Cardiac septum (tissue), 1 donor: Measurements from ENCODE around the gene INAFM1. TPM values are rescaled to one million over a fixed set of nuclear protein-coding genes. Genes with fewer than 3 reads are reported as not detected.
"Not testable (repeated sequence)": the region's sequence is repeated elsewhere in the genome, so short reads cannot be mapped to it uniquely, and the experiment has no call there.

ENCODE experiments used
- DNase-seq: peaks from one replicate; pipeline ENCODE4 v3.0.0-alpha.2; 2020; ENCODE audit warnings: low spot score
- intact Hi-C: fragments of 100-400 bp; cut with DNase I; formaldehyde crosslinking; loops from one replicate; pipeline ENCODE4 v1.14.0; 2022
- total RNA-seq: library from RNA; stranded (reverse); fragmentation: NEBNext Ultra II Directional; extraction: Animal tissue kit (Norgen Biotek cat#: 25700); gene quantifications from one replicate; pipeline ENCODE4 v1.2.1, GENCODE V29; 2021
- donor health status: DM: no; HTN: no; CAD: no.

The INAFM1 gene
- total RNA-seq, 1 donor from 2014 or later, result 18.0 TPM

- DNase-seq, result not testable (repeated sequence)
- intact Hi-C loops, result loop anchor here (10.0 kb wide), 1 partner anchor 384 kb away; no protein-coding TSS in a partner anchor
Observed at GRCh38 chr19:47300867-47301266, 26.2 kb downstream of the INAFM1 start.

GRCh38 chr19:47302249-47302648 is 27.6 kb downstream of the INAFM1 start:
- intact Hi-C loops, result loop anchor here (10.0 kb wide), 1 partner anchor 383 kb away; no protein-coding TSS in a partner anchor
- DNase-seq, result no peak

- intact Hi-C loops, result loop anchor here (10.0 kb wide), 1 partner anchor 381 kb away; no protein-coding TSS in a partner anchor
- DNase-seq, result no peak
Observed at GRCh38 chr19:47303966-47304365, 29.3 kb downstream of the INAFM1 start.

- no peak for DNase-seq
- intact Hi-C loops, result loop anchor here (10.0 kb wide), 1 partner anchor 379 kb away; no protein-coding TSS in a partner anchor
Observed at GRCh38 chr19:47305309-47305751, 30.6 kb downstream of the INAFM1 start.

GRCh38 chr19:47306303-47306702 is 31.6 kb downstream of the INAFM1 start:
- intact Hi-C loops, result loop anchor here (10.0 kb wide), 1 partner anchor 378 kb away; no protein-coding TSS in a partner anchor
- no peak for DNase-seq

GRCh38 chr19:47309038-47309437 is 34.4 kb downstream of the INAFM1 start:
- intact Hi-C loops, result loop anchor here (10.0 kb wide), 1 partner anchor 376 kb away; no protein-coding TSS in a partner anchor
- DNase-seq, result no peak

GRCh38 chr19:47309608-47310007 is 34.9 kb downstream of the INAFM1 start, which contains the start of gene C5AR1:
TSS of gene C5AR1 (plus strand) at chr19:47309861. CDS start at chr19:47309896, 35 bp downstream.
- DNase-seq, result peak; percentile 91
- intact Hi-C loops, result loop anchor here (10.0 kb wide), 1 partner anchor 375 kb away; no protein-coding TSS in a partner anchor

- intact Hi-C loops, result no loop called here
- DNase-seq, result no peak
Observed at GRCh38 chr19:47310323-47310722, 35.6 kb downstream of the INAFM1 start.

GRCh38 chr19:47310819-47311218 is 36.1 kb downstream of the INAFM1 start:
- DNase-seq, result peak; percentile 90
- intact Hi-C loops, result no loop called here

- intact Hi-C loops, result no loop called here
- DNase-seq, result no peak
Observed at GRCh38 chr19:47312366-47313006, 37.8 kb downstream of the INAFM1 start.

GRCh38 chr19:47313754-47314295 is 39.1 kb downstream of the INAFM1 start:
- DNase-seq, result no peak
- intact Hi-C loops, result no loop called here

GRCh38 chr19:47315125-47315821 is 40.6 kb downstream of the INAFM1 start:
- peak; percentile 92 for DNase-seq
- intact Hi-C loops, result no loop called here

- no peak for DNase-seq
- intact Hi-C loops, result no loop called here
Observed at GRCh38 chr19:47316513-47316912, 41.8 kb downstream of the INAFM1 start.

GRCh38 chr19:47319923-47320871 is 45.5 kb downstream of the INAFM1 start:
- DNase-seq, result no peak
- intact Hi-C loops, result no loop called here

- intact Hi-C loops, result no loop called here
- no peak for DNase-seq
Observed at GRCh38 chr19:47321630-47322029, 46.9 kb downstream of the INAFM1 start.

GRCh38 chr19:47322058-47322457 is 47.4 kb downstream of the INAFM1 start:
- DNase-seq, result no peak
- intact Hi-C loops, result no loop called here

- no peak for DNase-seq
- intact Hi-C loops, result no loop called here
Observed at GRCh38 chr19:47323409-47323808, 48.7 kb downstream of the INAFM1 start.

- no peak for DNase-seq
- intact Hi-C loops, result no loop called here
Observed at GRCh38 chr19:47323872-47324271, 49.2 kb downstream of the INAFM1 start.

GRCh38 chr19:47324502-47324901 is 49.8 kb downstream of the INAFM1 start:
- DNase-seq, result peak; percentile 85
- intact Hi-C loops, result no loop called here
